ENCODE data around the gene CPT1A. TPM values are rescaled to one million over a fixed set of nuclear protein-coding genes. Genes with fewer than 3 reads are reported as not detected.

CPT1A gene
- total RNA-seq, 1 experiment from 2014 or later: 36.3 TPM

- H3K4me2 ChIP-seq: no peak overlapping the region
- no peaks in the 10 kb centered on the region for H3F3A ChIP-seq (ENCODE audit: insufficient read depth, low read depth)
- no peak overlapping the region for H2AFZ ChIP-seq
- ChIA-PET POLR2A (ENCODE audit: unreplicated experiment) (interaction anchor here (0.7 kb wide), 2 partner anchors 583 to 818 kb away, joined by 3 to 4 read pairs; no protein-coding TSS in a partner anchor), CTCF (interaction anchor here (0.6 kb wide), 1 partner anchor 58 kb away, joined by 3 read pairs; no protein-coding TSS in a partner anchor)
- H3K9me2 ChIP-seq (ENCODE audit: insufficient read depth): no peaks in the 10 kb centered on the region
- no peaks in the 10 kb centered on the region for H3K4me1 ChIP-seq (replicated peaks; ENCODE audit: insufficient read depth)
- no TSS peak for BruUV-seq (replicated peaks)
- peaks cover 63% of the 10 kb centered on the region for H3K27me3 ChIP-seq (ENCODE audit: insufficient read depth, low read depth)
- no peak for DNase-seq
- H3K4me3 ChIP-seq: no peak overlapping the region
- intact Hi-C loops (cut with micrococcal nuclease; ENCODE audit: unreplicated experiment): no loop called here
- no peaks in the 10 kb centered on the region for H3K79me2 ChIP-seq (ENCODE audit: low read depth)
- H3K27ac ChIP-seq: no peak overlapping the region
- H3K9me3 ChIP-seq (ENCODE audit: insufficient read depth, low read depth): no peaks in the 10 kb centered on the region; the same call in 1 of the 2 replicates
- no peak for TF ChIP-seq CTCF (conservative IDR thresholded peaks at IDR 0.05)
- no peak for TF ChIP-seq EZH2 (IDR thresholded peaks at IDR 0.05; ENCODE audit: low read depth)
- no peaks in the 10 kb centered on the region for H3K36me3 ChIP-seq (ENCODE audit: low read depth)
- no peaks in the 10 kb centered on the region for H4K20me1 ChIP-seq (ENCODE audit: insufficient read depth)
Measured at GRCh38 chr11:68704887-68705286, 136.8 kb downstream of the CPT1A start.

Other genes starting within 250 kb of the CPT1A start
- gene GAL, start 157.4 kb downstream of the CPT1A start, total RNA-seq (2021): 3.9 and 12.8 TPM in 2 replicates
- 23.9 and 43.3 TPM in 2 replicates for gene TESMIN, start 90.4 kb downstream of the CPT1A start, total RNA-seq (2021)
- 81.9 and 88.0 TPM in 2 replicates for gene MRPL21, start 61.9 kb upstream of the CPT1A start, total RNA-seq (2021)
- 27.0 and 27.6 TPM in 2 replicates for gene IGHMBP2, start 62.0 kb upstream of the CPT1A start, total RNA-seq (2021)
- gene MRGPRD, start 139.1 kb upstream of the CPT1A start, total RNA-seq (2021): not detected in 2 replicates
- gene MRGPRF, start 171.3 kb upstream of the CPT1A start, total RNA-seq (2021): 0.35 and 0.50 TPM in 2 replicates
- 24.8 and 26.4 TPM in 2 replicates for gene TPCN2, start 207.0 kb upstream of the CPT1A start, total RNA-seq (2021)

All from PC-9 (cell line).